Neural cell (in vitro differentiated cells): ENCODE data around the gene ZDHHC7. TPM values are rescaled to one million over a fixed set of nuclear protein-coding genes. Genes with fewer than 3 reads are reported as not detected.

ENCODE experiments used
- H2AFZ ChIP-seq: fragments of 200-600, 300-800 bp; sonication (generic), shearing (Covaris generic); 2 replicates; pipeline ENCODE4 v1.6.0; 2014; ENCODE audit warnings: low read depth, mild to moderate bottlenecking, antibody characterized with exemption, low read length, moderate library complexity
- H3F3A ChIP-seq: fragments of 200-600 bp; shearing (Covaris generic); 2 replicates; pipeline ENCODE4 v1.6.1; 2016; ENCODE audit warnings: mild to moderate bottlenecking, moderate library complexity, mixed read lengths, antibody characterized with exemption, low read length; ENCODE audit not compliant: insufficient read depth, poor library complexity, severe bottlenecking
- H3K27ac ChIP-seq: fragments of 200-600, 300-800 bp; sonication (generic), shearing (Covaris generic); 2 replicates; pipeline ENCODE4 v1.5.1; 2014; ENCODE audit warnings: mild to moderate bottlenecking, low read length, moderate library complexity
- H3K27me3 ChIP-seq: fragments of 300-800, 200-600 bp; sonication (generic), shearing (Covaris generic); 2 replicates; pipeline ENCODE4 v1.6.0; 2014; ENCODE audit warnings: mild to moderate bottlenecking, low read depth, low read length, moderate library complexity; ENCODE audit not compliant: insufficient read depth
- H3K36me3 ChIP-seq: fragments of 300-800, 200-600 bp; sonication (generic), shearing (Covaris generic); 2 replicates; pipeline ENCODE4 v1.5.1; 2014; ENCODE audit warnings: mild to moderate bottlenecking, antibody characterized with exemption, low read length, moderate library complexity; ENCODE audit not compliant: insufficient read depth
- H3K4me2 ChIP-seq: fragments of 300-800, 200-600 bp; sonication (generic), shearing (Covaris generic); 2 replicates; pipeline ENCODE4 v1.6.0; 2014; ENCODE audit warnings: mild to moderate bottlenecking, low read length
- H3K4me3 ChIP-seq: fragments of 300-800, 200-600 bp; sonication (generic), shearing (Covaris generic); 2 replicates; pipeline ENCODE4 v1.5.1; 2014; ENCODE audit warnings: mild to moderate bottlenecking, low read length, moderate library complexity
- H3K79me2 ChIP-seq: fragments of 200-600 bp; shearing (Covaris generic); replicated peaks from 2 replicates; pipeline ENCODE4 v1.6.0; 2014; ENCODE audit warnings: mild to moderate bottlenecking, low read length, moderate library complexity; ENCODE audit not compliant: insufficient read depth
- H3K9ac ChIP-seq: fragments of 300-800, 200-600 bp; sonication (generic), shearing (Covaris generic); 2 replicates; pipeline ENCODE4 v1.6.1; 2016; ENCODE audit warnings: mild to moderate bottlenecking, low read length, mixed read lengths
- H3K9me2 ChIP-seq: fragments of 200-600 bp; shearing (Covaris generic); 2 replicates; pipeline ENCODE4 v1.6.1; 2016; ENCODE audit warnings: mild to moderate bottlenecking, low read length, mixed read lengths; ENCODE audit not compliant: insufficient read depth
- H3K9me3 ChIP-seq: fragments of 200-600, 300-800 bp; sonication (generic), shearing (Covaris generic); 2 replicates; pipeline ENCODE4 v1.6.1; 2016; ENCODE audit warnings: mild to moderate bottlenecking, mixed run types, low read length, moderate library complexity, mixed read lengths
- H4K20me1 ChIP-seq: fragments of 200-600 bp; shearing (Covaris generic); 2 replicates; pipeline ENCODE4 v1.6.1; 2016; ENCODE audit warnings: mild to moderate bottlenecking, mixed run types; ENCODE audit not compliant: insufficient read depth
- EP300 ChIP-seq: fragments of 450-650 bp; conservative IDR thresholded peaks from 2 replicates; pipeline ENCODE4 v1.6.1; 2014; ENCODE audit warnings: antibody characterized with exemption, mild to moderate bottlenecking, moderate library complexity; ENCODE audit not compliant: poor library complexity, severe bottlenecking
- EZH2 ChIP-seq: fragments of 200-600, 300-800 bp; shearing (Covaris generic), sonication (generic); IDR thresholded peaks from 2 replicates; pipeline ENCODE4 v1.6.1; 2014; ENCODE audit warnings: antibody characterized with exemption, low read length, borderline replicate concordance, mild to moderate bottlenecking; ENCODE audit not compliant: insufficient read depth, poor library complexity, severe bottlenecking
- MXI1 ChIP-seq: fragments of 450-650 bp; conservative IDR thresholded peaks from 2 replicates; pipeline ENCODE4 v1.6.1; 2014; ENCODE audit warnings: antibody characterized with exemption, mild to moderate bottlenecking; ENCODE audit not compliant: poor library complexity, severe bottlenecking
- POLR2AphosphoS5 ChIP-seq: IDR thresholded peaks from 2 replicates; pipeline ENCODE4 v1.6.1; 2012
- RAD21 ChIP-seq: fragments of 450-650 bp; conservative IDR thresholded peaks from 2 replicates; pipeline ENCODE4 v1.6.1; 2014; ENCODE audit warnings: antibody characterized with exemption, mild to moderate bottlenecking, moderate library complexity
- SMC3 ChIP-seq: fragments of 450-650 bp; conservative IDR thresholded peaks from 2 replicates; pipeline ENCODE4 v1.6.1; 2014; ENCODE audit warnings: antibody characterized with exemption, mild to moderate bottlenecking, moderate library complexity; ENCODE audit not compliant: poor library complexity
- TAF1 ChIP-seq: IDR thresholded peaks from 2 replicates; pipeline ENCODE4 v1.6.1; 2012; ENCODE audit warnings: low read depth
- polyA plus RNA-seq: library from polyadenylated mRNA; depleted of rRNA; stranded (reverse); fragments of >200 nt; gene quantifications from 2 replicates; pipeline ENCODE4 v1.2.3, GENCODE V29; 2014
- TF ChIP-seq, protein P1 (sequence below): IDR thresholded peaks from 2 replicates; pipeline ENCODE4 v1.6.1; 2012; ENCODE audit warnings: borderline replicate concordance
- TF ChIP-seq, protein P2 (sequence below): fragments of 450-650 bp; IDR thresholded peaks from 2 replicates; pipeline ENCODE4 v1.5.1; 2014; ENCODE audit warnings: antibody characterized with exemption, mild to moderate bottlenecking, moderate library complexity; ENCODE audit not compliant: poor library complexity, severe bottlenecking

ZDHHC7 gene
- polyA plus RNA-seq, 1 donor from 2014 or later, result 33.8 TPM

DNA sequence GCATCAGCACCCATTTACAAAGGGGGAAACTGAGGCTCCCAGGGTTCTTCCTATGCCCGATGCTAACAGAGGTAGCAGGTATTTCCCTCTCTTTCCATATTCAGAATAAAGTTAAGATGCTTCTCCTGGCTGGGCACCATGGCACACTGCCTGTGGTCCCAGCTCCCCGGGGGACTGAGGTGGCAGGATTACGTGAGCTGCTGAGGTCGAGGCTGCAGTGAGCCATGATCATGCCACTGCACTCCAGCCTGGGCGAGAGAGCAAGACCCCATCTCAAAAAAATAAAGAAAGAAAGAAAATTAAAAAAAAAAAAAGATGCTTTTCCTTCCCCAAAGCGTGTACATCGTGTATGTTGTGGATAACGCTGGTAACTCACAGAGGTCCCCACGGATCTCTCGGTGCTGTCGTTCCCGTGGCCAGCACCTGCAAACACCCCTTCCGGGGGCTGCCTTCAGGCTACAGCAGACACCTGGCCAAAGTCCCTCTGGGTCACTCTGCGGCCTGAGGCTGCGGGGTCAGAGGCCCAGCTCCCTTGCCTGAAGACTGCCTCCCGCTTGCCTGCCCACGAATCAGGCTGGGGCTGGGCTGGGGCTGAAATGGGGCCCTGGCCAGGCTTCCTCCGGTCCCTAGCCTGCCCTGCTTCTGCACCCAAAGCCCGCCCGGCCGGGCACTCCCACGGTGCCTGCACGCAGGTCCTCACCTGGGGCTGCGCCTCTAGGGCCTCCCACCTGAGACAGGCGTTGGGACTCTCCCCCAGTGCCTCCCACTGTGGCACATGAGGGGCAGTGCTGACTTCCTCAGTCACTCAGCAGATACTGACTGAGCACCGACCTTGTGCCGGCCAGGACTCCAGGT, 63.1 kb downstream of the ZDHHC7 start:
- H2AFZ ChIP-seq, result no peak overlapping the region
- H3K36me3 ChIP-seq, result no peaks in the 10 kb centered on the region
- H3K27ac ChIP-seq, result no peak overlapping the region
- H3K9me3 ChIP-seq, result no peaks in the 10 kb centered on the region
- H3F3A ChIP-seq, result no peaks in the 10 kb centered on the region
- no peaks in the 10 kb centered on the region for H3K9me2 ChIP-seq
- H3K9ac ChIP-seq, result no peak overlapping the region
- no peaks in the 10 kb centered on the region for H3K79me2 ChIP-seq
- no peak overlapping the region for H3K4me2 ChIP-seq
- TF ChIP-seq EP300 (no peak), TAF1 (no peak)
- TF ChIP-seq, protein P1, sequence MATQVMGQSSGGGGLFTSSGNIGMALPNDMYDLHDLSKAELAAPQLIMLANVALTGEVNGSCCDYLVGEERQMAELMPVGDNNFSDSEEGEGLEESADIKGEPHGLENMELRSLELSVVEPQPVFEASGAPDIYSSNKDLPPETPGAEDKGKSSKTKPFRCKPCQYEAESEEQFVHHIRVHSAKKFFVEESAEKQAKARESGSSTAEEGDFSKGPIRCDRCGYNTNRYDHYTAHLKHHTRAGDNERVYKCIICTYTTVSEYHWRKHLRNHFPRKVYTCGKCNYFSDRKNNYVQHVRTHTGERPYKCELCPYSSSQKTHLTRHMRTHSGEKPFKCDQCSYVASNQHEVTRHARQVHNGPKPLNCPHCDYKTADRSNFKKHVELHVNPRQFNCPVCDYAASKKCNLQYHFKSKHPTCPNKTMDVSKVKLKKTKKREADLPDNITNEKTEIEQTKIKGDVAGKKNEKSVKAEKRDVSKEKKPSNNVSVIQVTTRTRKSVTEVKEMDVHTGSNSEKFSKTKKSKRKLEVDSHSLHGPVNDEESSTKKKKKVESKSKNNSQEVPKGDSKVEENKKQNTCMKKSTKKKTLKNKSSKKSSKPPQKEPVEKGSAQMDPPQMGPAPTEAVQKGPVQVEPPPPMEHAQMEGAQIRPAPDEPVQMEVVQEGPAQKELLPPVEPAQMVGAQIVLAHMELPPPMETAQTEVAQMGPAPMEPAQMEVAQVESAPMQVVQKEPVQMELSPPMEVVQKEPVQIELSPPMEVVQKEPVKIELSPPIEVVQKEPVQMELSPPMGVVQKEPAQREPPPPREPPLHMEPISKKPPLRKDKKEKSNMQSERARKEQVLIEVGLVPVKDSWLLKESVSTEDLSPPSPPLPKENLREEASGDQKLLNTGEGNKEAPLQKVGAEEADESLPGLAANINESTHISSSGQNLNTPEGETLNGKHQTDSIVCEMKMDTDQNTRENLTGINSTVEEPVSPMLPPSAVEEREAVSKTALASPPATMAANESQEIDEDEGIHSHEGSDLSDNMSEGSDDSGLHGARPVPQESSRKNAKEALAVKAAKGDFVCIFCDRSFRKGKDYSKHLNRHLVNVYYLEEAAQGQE, result no peak
- H3K4me3 ChIP-seq, result no peak overlapping the region
- H3K27me3 ChIP-seq, result no peaks in the 10 kb centered on the region
- no peaks in the 10 kb centered on the region for H4K20me1 ChIP-seq

GRCh38 chr16:84947022-84947421, 64.3 kb downstream of the ZDHHC7 start:
- Histone ChIP-seq H3K79me2 (no peaks in the 10 kb centered on the region), H3K4me3 (no peak overlapping the region), H2AFZ (no peak overlapping the region), H3K27ac (no peak overlapping the region), H3K4me2 (no peak overlapping the region), H3K27me3 (no peaks in the 10 kb centered on the region), H3K9me2 (no peaks in the 10 kb centered on the region), H3K9ac (no peak overlapping the region), H3F3A (no peaks in the 10 kb centered on the region), H3K36me3 (no peaks in the 10 kb centered on the region), H4K20me1 (no peaks in the 10 kb centered on the region), H3K9me3 (no peaks in the 10 kb centered on the region)
- TF ChIP-seq RAD21, result no peak
- TF ChIP-seq, protein P1, result no peak
- no peak for TF ChIP-seq EZH2
- no peak for TF ChIP-seq MXI1
- no peak for TF ChIP-seq TAF1
- no peak for TF ChIP-seq POLR2AphosphoS5
- no peak for TF ChIP-seq EP300
- TF ChIP-seq SMC3, result no peak
- TF ChIP-seq, protein P2, sequence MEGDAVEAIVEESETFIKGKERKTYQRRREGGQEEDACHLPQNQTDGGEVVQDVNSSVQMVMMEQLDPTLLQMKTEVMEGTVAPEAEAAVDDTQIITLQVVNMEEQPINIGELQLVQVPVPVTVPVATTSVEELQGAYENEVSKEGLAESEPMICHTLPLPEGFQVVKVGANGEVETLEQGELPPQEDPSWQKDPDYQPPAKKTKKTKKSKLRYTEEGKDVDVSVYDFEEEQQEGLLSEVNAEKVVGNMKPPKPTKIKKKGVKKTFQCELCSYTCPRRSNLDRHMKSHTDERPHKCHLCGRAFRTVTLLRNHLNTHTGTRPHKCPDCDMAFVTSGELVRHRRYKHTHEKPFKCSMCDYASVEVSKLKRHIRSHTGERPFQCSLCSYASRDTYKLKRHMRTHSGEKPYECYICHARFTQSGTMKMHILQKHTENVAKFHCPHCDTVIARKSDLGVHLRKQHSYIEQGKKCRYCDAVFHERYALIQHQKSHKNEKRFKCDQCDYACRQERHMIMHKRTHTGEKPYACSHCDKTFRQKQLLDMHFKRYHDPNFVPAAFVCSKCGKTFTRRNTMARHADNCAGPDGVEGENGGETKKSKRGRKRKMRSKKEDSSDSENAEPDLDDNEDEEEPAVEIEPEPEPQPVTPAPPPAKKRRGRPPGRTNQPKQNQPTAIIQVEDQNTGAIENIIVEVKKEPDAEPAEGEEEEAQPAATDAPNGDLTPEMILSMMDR, result no peak
